ENCODE results near the gene PTPN7. TPM values are rescaled to one million over a fixed set of nuclear protein-coding genes. Genes with fewer than 3 reads are reported as not detected.

PTPN7 gene
- total and polyA plus RNA-seq, 2 experiments from 2014 or later = 0.41 TPM; not detected in 1

- H2AFZ ChIP-seq = no peak overlapping the region
- no peaks in the 10 kb centered on the region for H4K20me1 ChIP-seq (ENCODE audit: insufficient read depth, poor library complexity, severe bottlenecking)
- no peak overlapping the region for H3K4me3 ChIP-seq
- no peaks in the 10 kb centered on the region for H3K9me2 ChIP-seq (replicated peaks; ENCODE audit: insufficient read depth)
- TF ChIP-seq EZH2phosphoT487 (IDR thresholded peaks at IDR 0.05; ENCODE audit: low read depth, severe bottlenecking, unreplicated experiment) = no peak
- no peak for TF ChIP-seq EZH2 (IDR thresholded peaks at IDR 0.05; ENCODE audit: borderline replicate concordance)
- no peak for TF ChIP-seq CTCF (IDR thresholded peaks at IDR 0.05; ENCODE audit: poor library complexity)
- no peaks in the 10 kb centered on the region for H3K27me3 ChIP-seq
- H3K9me3 ChIP-seq (ENCODE audit: low read depth) = no peaks in the 10 kb centered on the region
- H3K79me2 ChIP-seq = no peaks in the 10 kb centered on the region
- no peaks in the 10 kb centered on the region for H3K36me3 ChIP-seq (replicated peaks; ENCODE audit: insufficient read depth, low read depth)
- H3K4me2 ChIP-seq = peak overlapping the region; percentile 59
- WGBS (ENCODE audit: low lambda C conversion rate, missing lambda C conversion rate) = 58% methylated on average over 10 of the region's 10 CpGs
- peak; percentile 88 for DNase-seq (ENCODE audit: low spot score)
- peaks cover 38% of the 10 kb centered on the region for H3K4me1 ChIP-seq (ENCODE audit: insufficient read depth)
- peak overlapping the region; percentile 98 for H3K27ac ChIP-seq
Observed at GRCh38 chr1:202106340-202107254, 53.8 kb downstream of the PTPN7 start.

- peak; percentile 87 for DNase-seq (ENCODE audit: low spot score)
- Histone ChIP-seq H3K27me3 (no peaks in the 10 kb centered on the region), H3K9me2 (replicated peaks; ENCODE audit: insufficient read depth) (no peaks in the 10 kb centered on the region), H2AFZ (no peak overlapping the region), H3K4me2 (peak overlapping the region; percentile 59), H3K79me2 (no peaks in the 10 kb centered on the region), H3K9me3 (ENCODE audit: low read depth) (no peaks in the 10 kb centered on the region), H4K20me1 (ENCODE audit: insufficient read depth, poor library complexity, severe bottlenecking) (no peaks in the 10 kb centered on the region), H3K36me3 (replicated peaks; ENCODE audit: insufficient read depth, low read depth) (no peaks in the 10 kb centered on the region), H3K4me3 (no peak overlapping the region), H3K27ac (peak overlapping the region; percentile 98), H3K4me1 (ENCODE audit: insufficient read depth) (peaks cover 38% of the 10 kb centered on the region)
- 28% methylated on average over 10 of the region's 10 CpGs for WGBS (ENCODE audit: low lambda C conversion rate, missing lambda C conversion rate)
- TF ChIP-seq EZH2phosphoT487 (IDR thresholded peaks at IDR 0.05; ENCODE audit: low read depth, severe bottlenecking, unreplicated experiment) = no peak
- no peak for TF ChIP-seq CTCF (IDR thresholded peaks at IDR 0.05; ENCODE audit: poor library complexity)
- TF ChIP-seq EZH2 (IDR thresholded peaks at IDR 0.05; ENCODE audit: borderline replicate concordance) = no peak
Observed at GRCh38 chr1:202105571-202106339, 54.6 kb downstream of the PTPN7 start.

- no peaks in the 10 kb centered on the region for H4K20me1 ChIP-seq (ENCODE audit: insufficient read depth, poor library complexity, severe bottlenecking)
- H3K9me2 ChIP-seq (replicated peaks; ENCODE audit: insufficient read depth) = no peaks in the 10 kb centered on the region
- no peak overlapping the region for H2AFZ ChIP-seq
- 93% methylated on average over 9 of the region's 10 CpGs for WGBS (ENCODE audit: low lambda C conversion rate, missing lambda C conversion rate)
- peaks cover 38% of the 10 kb centered on the region for H3K4me1 ChIP-seq (ENCODE audit: insufficient read depth)
- peak overlapping the region; percentile 98 for H3K27ac ChIP-seq
- no peak for DNase-seq (ENCODE audit: low spot score)
- H3K4me3 ChIP-seq = no peak overlapping the region
- H3K27me3 ChIP-seq = no peaks in the 10 kb centered on the region
- H3K36me3 ChIP-seq (replicated peaks; ENCODE audit: insufficient read depth, low read depth) = no peaks in the 10 kb centered on the region
- H3K9me3 ChIP-seq (ENCODE audit: low read depth) = no peaks in the 10 kb centered on the region
- H3K79me2 ChIP-seq = no peaks in the 10 kb centered on the region
- H3K4me2 ChIP-seq = no peak overlapping the region
- no peak for TF ChIP-seq EZH2 (IDR thresholded peaks at IDR 0.05; ENCODE audit: borderline replicate concordance)
- TF ChIP-seq CTCF (IDR thresholded peaks at IDR 0.05; ENCODE audit: poor library complexity) = no peak
- TF ChIP-seq EZH2phosphoT487 (IDR thresholded peaks at IDR 0.05; ENCODE audit: low read depth, severe bottlenecking, unreplicated experiment) = no peak
Observed at GRCh38 chr1:202104073-202104472, 56.3 kb downstream of the PTPN7 start.
